Stomach (tissue), 4 donors: ENCODE results near the gene CCNYL1.

Experiments
- CTCF ChIP-seq, 7 experiments: fragments of 450-650 bp in 4 of 7; fragments of 200-600 bp in 3 of 7; sonication (generic) in 3 of 7; IDR thresholded peaks; one replicate each; pipeline ENCODE4 v1.5.1; 2016 to 2019; ENCODE audit warnings: antibody characterized with exemption in 7 of 7, control low read depth in 2 of 7, mild to moderate bottlenecking in 1 of 7
- EP300 ChIP-seq: sonication (generic); formaldehyde crosslinking; IDR thresholded peaks from one replicate; pipeline ENCODE4 v1.6.1; 2017; ENCODE audit warnings: antibody characterized with exemption

GRCh38 chr2:207778298-207778882 is 67.0 kb downstream of the CCNYL1 start:
- TF ChIP-seq CTCF (IDR thresholded peaks at IDR 0.05) = no peak
- TF ChIP-seq EP300 = no peak
